NCI-H1436 (cell line): ENCODE results near the gene C2orf76.
"Not testable (repeated sequence)": the region's sequence is repeated elsewhere in the genome, so short reads cannot be mapped to it uniquely, and the experiment has no call there.

Source experiments
- DNase-seq: peaks from one replicate; lab custom pipeline; 2025; lab: John Stamatoyannopoulos, UW

Gene C2orf76

DNA sequence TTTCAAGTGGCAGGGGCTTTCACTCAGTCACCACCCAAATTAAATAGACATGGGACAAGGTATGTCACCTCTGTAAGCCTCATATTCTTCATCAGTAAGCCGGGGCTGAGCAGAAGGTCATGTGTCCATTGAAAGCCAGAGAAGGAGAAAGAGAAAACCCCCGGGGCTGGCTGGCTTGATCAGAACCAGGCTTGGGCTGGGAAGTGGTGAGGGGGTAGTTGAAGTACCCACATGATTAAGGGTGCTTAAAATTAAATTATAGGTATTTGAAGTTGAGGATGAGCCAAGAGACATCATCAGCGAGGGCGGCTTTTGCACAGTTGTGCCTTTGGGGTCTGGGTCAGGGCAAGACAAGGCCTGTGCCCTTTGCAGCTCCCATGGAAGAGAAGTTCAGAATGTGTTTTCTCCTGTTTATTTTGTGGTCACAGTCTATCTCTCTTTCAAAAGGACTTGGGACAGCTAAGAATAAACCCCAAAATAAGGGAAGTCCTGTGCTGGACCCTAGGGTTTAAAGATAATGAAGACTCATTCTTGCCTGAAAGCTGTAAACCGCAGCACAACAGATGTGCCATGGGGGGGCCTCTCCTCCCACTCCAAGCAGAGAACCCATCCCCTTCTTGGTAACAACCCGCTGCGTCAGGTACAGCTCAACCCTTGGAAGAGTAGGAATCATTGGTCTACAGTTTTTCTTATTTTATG lies 10.8 kb upstream of the C2orf76 start:
- DNase-seq = no peak

DNA sequence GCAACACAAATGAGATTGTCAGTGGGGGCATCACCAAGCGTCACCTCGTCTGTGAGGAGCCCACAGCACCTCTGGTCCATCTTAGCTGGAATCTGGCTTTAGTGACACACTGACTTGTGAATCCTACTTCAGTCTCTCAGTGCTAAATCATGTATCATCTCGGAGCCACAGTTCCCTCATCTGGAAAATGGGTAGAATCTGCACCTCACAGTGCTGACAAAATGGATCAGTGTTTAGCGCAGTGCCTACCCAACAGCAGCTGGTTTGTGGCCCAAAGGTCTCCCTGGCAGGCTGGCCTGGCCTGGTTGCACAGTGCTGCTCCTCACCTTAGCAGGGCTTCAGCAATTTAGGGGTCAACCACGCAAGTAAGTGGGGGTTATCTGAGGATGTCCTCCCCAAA lies 10.2 kb upstream of the C2orf76 start:
- DNase-seq = no peak

GRCh38 chr2:119376406-119376805 lies 9.8 kb upstream of the C2orf76 start:
- DNase-seq = not testable (repeated sequence)

GRCh38 chr2:119373907-119374745 lies 7.5 kb upstream of the C2orf76 start:
- DNase-seq = not testable (repeated sequence)

- DNase-seq = no peak
Measured at GRCh38 chr2:119372778-119373568, 6.3 kb upstream of the C2orf76 start.

DNA sequence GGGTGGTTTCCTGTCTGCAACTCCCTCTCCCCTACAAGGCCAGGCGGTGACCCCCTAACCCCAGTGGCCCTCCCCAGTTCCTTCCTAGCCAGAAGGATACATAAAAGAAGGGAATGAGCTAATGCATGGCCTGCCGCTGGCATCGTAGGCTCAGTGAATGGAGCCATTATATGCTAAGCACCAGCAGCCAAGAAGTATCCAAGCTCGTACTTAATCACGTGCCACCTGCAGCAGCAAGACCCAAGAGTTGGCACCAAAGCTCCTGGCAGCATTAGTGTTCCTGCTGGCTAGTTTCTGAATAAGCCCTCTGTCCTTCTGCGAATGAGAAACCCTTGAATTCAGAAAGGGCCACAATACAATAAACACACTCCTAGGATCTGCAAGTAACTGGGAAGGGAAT lies 4.5 kb upstream of the C2orf76 start:
- no peak for DNase-seq

GRCh38 chr2:119369845-119370244 lies 3.2 kb upstream of the C2orf76 start:
- DNase-seq = no peak

DNA sequence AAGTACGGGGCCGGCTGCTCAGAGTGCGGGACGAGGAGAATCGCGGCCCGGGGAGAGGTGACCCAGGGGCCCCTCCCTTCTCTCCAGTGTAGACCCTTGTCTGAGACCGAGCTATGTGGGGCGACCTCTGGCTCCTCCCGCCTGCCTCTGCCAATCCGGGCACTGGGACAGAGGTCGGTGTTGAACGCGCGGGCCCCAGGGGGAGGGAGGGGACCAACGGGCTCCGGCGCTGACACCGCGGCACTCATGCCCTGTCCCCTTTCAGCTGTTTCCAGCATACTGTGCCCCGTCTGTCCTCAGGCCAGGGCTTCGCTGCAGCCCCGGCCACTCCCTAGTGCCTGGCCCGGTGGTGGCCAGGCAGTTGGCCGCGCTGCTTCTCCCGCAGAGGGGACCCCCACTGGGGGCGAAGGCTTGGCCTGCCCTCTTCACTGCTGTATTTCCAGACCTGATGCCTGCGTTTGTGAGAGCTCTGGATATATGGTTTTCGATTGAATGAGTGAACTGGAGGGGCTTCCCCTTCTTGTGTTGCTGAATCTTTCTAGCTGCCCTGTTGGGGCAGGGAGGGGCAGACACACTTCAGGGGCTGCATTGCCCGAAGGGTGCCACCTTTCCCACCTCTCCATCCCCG lies 952 bp upstream of the C2orf76 start:
- DNase-seq = peak; percentile 34

DNA sequence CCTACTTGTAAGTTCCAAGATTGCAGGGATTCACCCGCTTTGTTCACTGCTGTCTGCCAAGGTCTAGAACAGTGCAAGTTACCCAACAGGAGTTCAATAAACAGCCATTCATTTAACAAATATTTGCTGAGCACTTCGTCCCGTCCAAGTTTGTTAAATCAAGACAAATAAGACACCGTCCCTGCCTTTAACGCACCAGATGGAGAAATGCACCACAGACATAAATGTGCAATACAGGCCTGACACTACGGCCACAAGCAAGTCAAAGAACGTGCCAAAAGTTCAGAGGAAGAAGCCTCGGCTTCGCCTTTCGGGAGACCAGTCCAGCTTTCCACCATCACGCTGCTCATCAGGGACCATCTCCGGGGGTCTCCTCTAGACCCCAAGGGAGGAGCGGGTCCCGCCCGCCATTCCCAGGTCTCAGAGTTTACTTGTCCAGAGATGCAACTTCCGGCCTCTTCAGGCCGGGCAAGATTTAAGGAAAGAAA lies 429 bp downstream of the C2orf76 start:
- DNase-seq = no peak

GRCh38 chr2:119365436-119365835 lies 1.2 kb downstream of the C2orf76 start:
- DNase-seq = no peak

DNA sequence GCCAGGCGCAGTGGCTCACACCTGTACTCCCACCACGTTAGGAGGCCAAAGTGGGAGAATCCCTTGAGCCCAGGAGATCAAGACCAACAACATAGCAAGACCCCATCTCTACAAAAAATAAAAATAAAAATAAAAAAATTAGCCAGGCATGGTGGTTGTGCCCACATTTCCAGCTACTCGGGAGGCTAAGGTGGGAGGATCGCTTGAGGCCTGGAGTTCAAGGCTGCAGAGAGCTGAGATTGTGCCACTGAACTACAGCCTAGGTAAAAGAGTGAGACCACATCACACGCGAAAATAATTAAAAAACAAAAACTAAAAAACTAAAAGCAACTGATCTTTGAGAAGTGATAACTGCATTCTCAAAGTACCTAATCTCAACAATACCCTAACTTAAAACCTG lies 1.8 kb downstream of the C2orf76 start:
- DNase-seq = no peak

DNA sequence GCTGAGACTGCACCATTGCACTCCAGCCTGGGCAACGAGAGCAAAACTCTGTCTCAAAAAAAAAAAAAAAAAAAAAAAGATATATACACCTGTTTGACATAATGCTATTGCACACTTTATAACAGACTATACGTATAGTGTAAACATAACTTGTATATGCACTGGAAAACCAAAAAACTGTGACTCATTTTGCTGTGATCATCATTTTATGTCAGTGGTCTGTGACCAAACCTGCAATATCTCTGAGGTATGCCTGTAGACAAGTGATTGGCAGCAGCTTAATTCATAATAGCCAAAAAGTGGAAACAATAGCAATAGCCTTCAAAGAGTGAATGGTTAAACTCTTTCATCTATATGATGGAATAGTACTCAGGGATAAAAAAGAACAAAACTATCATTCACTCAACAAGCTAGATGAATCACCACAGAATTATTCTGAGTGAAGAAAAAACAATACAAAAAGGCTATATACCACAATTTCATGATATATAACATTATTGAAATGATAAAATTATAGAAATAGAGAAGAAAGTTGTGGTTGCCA lies 6.1 kb downstream of the C2orf76 start:
- DNase-seq = no peak

DNA sequence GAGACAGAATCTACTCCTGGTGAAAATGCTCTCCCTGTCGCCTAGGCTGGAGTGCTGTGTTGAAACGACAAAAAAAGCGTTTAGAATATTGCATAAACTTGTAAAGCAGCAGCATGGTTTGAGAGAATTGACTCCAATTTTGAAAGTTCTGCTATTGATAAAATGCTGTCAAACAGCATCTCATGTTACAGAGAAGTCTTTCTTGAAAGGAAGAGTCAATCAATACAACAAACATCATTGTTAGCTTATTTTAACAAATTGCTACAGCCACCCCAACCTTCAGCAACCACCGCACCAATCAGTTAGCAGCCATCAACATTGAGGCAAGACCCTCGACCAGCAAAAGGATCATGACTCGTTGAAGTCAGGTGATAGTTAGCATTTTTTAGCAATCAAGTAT lies 6.9 kb downstream of the C2orf76 start:
- DNase-seq = no peak

GRCh38 chr2:119354860-119355259 lies 11.8 kb downstream of the C2orf76 start:
- no peak for DNase-seq

DNA sequence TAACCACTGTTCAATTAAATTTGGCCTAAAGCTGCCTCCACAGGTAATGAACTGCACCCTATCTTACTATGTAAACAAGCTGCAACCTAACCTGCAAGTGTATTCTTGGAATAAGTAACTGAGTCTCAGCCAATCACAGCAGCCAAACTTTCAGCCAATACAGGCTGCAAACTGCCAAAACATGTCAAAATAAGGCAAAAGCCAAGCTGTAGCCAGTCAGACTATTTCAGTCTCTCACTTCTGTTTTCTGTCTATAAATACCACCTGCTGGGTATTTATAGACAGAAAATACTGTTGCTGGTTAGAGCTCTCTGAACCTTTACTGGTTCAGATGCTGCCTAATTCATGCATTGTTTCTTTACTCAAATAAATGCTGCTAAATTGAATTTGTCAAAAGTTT lies 14.3 kb downstream of the C2orf76 start:
- DNase-seq = no peak

DNA sequence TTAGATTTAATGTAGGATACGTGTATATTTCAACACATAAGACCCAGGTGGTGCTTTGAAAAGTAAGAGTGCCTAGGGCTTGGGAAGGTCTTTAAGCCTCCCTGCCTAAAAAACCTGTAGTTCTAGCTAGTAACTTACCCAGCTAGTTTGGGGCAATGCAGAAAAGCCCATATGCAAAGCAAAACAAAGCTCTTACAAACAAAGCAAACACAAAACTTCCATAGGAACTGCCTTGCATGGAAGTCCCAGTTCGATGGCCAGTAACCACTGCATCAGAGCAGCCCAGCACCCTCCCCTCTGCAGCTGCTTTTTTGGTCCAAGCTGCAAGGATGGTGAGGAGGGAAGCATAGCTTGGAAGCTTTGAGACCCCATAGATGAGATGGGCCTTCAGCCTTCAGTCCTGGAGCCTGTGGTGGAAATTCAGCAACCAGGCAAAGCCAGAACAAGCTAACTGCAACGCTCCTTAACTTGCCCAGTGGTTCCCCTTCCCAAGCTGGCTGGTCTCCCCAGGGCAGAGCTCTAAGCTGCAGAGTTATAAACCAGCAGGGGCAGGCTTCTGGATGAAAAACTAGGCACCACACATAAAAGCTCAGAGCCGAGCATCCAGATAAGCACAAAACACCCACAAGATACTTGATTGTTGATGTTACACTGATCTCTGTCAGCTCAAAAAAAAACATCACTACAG lies 16.2 kb downstream of the C2orf76 start:
- DNase-seq = no peak

DNA sequence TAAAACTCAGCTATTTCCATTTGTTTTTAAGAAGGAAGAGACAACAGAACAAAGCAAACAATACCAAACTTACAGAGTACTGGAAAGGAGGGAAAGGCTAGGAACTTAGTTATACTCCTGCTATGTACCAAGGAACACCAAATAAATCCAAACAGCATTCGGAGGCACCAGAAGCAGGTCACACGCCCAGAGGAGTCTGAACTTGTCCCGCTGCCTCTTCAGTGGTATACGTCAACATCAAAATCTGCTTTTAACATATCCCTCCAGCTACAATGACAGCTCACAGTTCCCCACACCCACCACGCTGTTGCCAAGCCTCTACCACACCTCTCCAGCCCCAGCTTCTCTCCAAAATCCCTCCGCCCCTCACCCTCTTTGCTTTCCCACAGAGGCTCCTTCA lies 17.3 kb downstream of the C2orf76 start:
- DNase-seq = no peak

DNA sequence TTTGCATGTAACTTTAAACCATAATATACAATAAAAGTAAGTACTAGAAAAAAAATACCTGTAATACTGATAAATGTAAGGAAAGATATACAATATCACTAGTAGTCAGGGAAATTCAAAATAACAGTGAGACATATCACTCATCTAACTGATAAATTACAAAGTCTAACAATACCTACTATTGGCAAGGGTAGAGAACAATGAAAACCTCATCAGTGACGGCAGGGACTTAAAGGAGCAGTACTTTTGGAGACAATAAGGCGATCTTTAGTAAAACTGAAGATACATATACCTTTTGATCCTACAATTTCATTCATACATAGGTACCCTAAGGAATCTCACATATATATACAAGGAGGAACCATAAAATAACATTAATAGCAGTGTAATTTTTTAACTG lies 24.9 kb downstream of the C2orf76 start:
- no peak for DNase-seq

GRCh38 chr2:119339562-119339923 lies 27.1 kb downstream of the C2orf76 start:
- no peak for DNase-seq

DNA sequence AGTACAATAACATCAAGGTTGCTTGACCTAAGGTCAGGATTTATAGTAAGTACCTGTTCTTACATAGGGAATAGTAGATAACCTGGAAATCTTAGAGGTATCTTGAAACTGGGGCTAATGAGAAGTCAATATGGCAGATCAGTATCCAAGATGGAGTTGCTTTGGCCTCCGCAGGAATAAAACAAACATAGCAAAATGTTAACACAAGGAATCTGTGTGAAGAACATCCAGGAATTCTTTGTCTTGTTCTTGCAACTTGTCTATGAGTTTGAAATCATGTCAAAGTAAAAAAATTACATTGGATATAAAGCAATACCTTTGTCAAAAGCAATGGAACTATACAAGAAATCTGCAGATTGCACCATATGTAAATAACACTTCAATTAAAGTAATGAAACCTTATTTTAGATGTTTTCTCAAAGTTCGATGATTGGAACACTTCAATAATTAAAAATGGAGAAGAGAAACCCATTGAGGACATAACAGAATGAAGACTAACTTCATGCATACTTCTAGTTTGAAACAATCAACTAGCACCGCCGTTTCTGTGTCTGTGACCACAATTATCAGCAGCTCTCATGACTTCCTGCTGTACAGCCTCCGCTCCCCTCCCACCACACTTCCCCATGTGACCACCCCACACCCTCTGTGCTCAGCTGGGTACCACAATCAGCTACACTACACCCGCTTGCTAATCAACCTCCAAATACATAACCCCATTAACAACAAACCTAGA lies 27.6 kb downstream of the C2orf76 start:
- DNase-seq = no peak

- DNase-seq = no peak
Measured at GRCh38 chr2:119338272-119338671, 28.4 kb downstream of the C2orf76 start.
